Measurements from ENCODE around the gene PLK5. TPM values are rescaled to one million over a fixed set of nuclear protein-coding genes. Genes with fewer than 3 reads are reported as not detected.
"Not testable (repeated sequence)": the region's sequence is repeated elsewhere in the genome, so short reads cannot be mapped to it uniquely, and the experiment has no call there.

Gene PLK5, protein sequence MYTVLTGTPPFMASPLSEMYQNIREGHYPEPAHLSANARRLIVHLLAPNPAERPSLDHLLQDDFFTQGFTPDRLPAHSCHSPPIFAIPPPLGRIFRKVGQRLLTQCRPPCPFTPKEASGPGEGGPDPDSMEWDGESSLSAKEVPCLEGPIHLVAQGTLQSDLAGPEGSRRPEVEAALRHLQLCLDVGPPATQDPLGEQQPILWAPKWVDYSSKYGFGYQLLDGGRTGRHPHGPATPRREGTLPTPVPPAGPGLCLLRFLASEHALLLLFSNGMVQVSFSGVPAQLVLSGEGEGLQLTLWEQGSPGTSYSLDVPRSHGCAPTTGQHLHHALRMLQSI
- polyA plus RNA-seq (ENCODE audit: insufficient read length): 0.23 TPM
- long read RNA-seq, donor 1: 0 reads
- long read RNA-seq, donor 2: 0 reads
- long read RNA-seq, donor 3: 0 reads
- long read RNA-seq, donor 4: 0 reads
- long read RNA-seq, donor 5: 0 reads
- long read RNA-seq, donor 6: 0 reads
- long read RNA-seq, donor 7: 0 reads
- long read RNA-seq, donor 8: 0 reads

DNA sequence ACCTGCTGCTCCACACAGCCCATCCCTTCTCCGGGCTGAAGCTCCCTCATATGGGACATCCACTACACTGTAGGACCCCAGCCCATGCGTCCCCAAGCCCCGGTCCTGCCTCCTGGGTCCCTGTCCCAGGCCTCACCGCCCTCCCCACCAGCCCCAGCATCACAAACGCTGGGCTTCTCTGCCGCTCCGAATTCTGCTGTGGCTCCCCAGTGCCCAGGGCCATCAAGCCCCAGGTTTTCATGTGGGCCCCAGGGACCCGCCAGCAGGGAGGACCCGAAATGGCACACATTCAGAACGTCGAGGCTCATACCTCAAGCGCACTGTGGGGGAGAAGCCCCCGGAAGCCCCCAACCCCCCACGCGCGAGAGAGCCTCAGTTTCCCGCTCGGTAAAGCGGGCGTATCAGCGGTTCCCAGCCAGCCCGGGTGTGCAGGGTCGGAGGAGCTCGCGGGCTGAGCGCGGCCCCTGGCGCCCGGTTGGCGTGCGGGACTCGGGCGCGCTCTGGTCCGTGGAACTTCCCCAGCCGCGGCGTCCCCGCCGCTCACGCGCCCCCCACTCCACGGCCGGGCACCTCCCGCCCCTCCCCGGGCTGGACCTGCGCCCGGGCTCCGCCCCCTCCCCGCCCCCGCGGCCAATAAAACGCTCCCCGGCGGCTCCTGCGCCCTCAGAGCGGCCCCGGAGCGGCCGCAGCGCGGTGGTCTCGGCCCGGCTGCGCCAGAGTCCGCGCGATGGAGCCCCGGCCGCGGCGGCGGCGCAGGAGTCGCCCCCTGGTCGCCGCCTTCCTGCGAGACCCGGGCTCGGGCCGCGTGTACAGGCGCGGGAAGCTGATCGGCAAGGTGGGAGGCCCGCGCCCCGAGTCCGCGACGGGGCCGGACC, at the start of gene PLK5:
PLK5 (plus strand) TSS at position 666 of the 875 bp plus-strand sequence. CDS start 2,920 bp downstream, outside the sequence.
- no peak for DNase-seq

DNA sequence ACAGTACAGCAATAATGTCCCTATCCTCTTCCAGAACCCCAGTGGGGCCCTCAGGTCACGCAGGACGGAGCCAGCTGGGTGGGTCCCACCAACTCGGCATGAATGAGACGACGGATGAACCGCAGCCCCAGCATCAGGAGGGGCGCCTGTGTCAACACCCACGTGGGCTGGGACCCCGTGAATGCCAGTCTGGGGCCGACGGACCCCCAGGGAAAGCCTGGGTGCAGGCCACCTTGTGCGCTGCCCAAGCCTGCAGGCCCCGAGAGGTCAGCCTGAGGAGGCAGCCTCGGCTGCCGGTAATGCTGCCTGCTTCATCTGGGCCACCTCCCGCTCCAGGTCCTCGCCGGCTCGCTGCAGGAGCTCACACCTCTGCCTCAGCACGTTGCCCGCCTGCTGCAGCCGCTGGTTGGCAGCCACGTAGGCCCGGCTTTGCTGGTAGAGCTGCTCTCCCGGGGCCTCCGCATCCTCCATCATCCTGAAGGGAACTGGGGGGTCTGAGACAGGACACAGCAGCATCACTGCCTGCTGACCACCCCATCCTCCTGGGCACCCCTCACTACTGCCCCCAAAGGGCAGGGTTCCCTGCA, 49.0 kb upstream of the PLK5 start:
- DNase-seq: no peak

DNA sequence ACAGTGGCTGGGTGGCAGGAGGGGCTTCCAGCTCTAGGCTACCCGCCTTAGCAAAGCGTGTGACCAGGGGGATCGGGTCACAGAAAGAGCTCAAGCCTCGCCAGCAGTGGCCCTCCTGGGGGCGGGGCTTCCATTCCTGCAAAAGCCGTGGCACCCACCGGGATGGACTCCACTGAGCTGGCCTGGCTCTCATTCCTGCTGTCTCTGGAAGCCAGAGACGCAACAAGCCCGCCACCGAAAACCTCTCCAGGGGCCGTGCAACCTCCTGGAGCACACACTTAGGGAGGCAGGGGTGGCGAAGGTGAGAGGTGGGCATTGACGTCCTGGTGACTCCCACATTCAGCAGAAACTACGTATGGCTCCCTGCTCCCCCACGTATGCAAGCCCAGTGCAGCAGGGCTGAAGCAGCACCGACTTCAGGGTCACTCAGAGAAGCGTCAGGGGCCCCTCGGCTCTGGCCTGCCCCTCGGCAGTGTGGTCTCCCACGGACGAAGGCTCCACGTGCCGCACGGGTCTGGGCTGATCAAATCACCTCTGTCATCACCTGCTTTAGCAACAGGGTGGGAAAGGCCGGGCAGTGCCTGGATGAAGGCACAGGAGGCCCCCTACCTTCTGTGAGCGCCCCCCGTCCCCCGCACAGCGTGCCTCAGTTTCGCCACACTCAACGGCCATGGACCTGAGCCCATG, 48.0 kb upstream of the PLK5 start:
- DNase-seq: no peak

DNA sequence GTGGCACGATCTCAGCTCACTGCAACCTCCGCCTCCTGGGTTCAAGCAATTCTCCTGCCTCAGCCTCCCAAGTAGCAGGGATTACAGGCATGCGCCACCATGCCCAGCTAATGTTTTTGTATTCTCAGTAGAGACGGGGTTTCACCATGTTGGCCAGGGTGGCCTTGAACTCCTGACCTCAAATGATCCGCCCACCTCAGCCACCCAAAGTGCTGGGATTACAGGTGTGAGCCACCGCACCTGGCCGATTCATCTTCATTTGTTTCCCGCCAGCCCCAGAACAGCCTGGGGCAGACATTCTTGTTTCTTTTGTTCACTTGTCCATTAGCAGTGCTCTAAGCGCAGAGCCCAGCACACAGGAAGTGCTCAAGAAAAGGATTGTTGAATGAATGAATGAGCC, 46.8 kb upstream of the PLK5 start:
- not testable (repeated sequence) for DNase-seq

DNA sequence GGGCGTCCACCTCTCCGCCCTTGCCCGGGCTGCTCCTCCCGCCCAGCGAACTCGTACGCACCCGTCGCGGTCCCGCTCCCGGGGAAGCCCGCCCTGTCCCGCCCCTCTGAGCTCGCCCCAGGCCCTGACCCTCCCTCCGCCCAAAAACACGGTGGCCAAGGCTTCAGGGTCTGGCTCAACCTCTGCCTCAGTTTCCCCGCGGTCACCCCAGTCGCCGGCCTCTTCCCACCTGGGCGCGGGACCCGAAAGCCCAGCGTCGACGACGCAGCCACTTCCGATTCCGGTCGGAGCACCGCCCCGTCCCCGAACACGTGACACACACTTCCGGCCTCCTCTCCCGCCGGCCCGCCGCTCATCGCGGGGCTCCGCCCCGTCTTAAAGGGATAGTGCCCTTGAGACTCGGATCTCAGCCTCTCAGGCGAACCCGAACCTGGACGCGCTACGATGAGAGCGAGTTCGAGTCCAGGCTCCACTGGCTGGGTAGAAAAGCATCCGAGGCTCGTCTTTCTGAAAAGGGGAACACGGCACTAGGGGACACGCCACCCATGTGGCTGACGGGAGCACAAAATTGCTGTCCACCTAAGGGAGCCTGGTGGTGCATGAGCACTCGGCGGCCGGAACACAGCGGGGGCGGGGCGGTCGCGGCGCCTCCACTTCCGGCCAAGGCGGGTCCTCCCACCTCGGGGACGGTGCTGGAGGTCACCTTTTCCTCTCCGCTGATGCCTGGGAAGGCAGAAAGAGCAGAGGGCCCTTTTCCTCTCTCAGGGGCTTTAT, 44.8 kb upstream of the PLK5 start, which contains the start of gene C19orf25:
C19orf25 (minus strand) TSS at position 282 of the 774 bp plus-strand sequence. CDS start 312 bp downstream, outside the sequence.
- peak; percentile 92 for DNase-seq

DNA sequence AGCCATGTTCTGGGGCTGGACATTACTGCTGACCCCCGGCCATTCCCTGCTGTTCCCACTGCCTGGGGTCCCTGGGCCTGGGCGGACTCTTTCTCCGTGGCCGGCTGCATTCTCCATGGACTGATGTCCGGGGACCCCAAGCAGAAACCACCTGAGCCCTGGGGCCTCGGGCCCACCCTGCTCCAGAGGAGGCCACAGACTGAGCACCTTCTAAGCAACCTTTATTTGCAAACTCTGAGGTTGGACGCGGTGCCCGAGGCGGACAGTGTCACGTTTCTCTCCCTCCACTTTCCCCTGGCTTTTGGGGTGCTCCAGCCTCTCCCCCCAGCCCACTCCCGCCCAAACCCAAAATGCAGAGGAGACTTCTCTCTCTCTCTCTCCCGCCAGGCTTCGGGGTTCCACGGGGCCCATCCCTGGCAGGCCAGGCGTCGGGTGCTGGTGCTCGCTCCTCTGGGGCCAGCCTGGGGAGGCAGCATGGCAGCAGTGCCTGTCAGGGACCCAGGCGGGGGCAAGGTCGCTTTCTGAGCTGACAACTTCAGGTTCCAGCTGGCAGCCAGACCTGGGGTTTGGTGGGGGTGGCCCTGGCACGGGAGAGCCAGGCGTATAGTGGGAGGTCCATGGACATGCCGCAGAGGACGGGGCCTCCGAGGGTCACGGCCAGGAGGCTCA, 42.5 kb upstream of the PLK5 start:
- DNase-seq: no peak

DNA sequence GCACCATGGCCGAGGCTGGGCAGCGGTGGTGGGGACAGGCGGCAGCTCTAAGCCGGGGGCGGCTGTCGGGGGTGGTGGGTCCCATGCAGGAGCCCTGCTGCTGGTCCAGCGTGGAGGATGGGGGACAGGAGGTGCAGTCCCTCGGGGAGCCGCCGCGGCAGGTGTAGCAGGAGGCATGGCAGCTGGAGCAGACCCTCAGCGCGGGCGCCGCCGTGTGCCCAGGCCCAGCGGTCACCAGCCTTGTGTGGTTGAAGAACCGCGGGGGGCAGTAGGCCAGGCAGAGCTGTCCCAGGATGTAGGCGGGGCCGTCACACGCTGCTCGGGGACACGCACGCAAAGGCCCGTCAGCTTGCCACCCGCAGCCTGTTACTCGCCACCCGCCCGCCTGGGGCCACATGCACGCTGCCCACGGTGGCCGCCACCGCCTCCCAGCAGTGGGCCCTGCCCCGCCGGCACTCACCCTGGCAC, 42.0 kb upstream of the PLK5 start:
- DNase-seq: no peak

DNA sequence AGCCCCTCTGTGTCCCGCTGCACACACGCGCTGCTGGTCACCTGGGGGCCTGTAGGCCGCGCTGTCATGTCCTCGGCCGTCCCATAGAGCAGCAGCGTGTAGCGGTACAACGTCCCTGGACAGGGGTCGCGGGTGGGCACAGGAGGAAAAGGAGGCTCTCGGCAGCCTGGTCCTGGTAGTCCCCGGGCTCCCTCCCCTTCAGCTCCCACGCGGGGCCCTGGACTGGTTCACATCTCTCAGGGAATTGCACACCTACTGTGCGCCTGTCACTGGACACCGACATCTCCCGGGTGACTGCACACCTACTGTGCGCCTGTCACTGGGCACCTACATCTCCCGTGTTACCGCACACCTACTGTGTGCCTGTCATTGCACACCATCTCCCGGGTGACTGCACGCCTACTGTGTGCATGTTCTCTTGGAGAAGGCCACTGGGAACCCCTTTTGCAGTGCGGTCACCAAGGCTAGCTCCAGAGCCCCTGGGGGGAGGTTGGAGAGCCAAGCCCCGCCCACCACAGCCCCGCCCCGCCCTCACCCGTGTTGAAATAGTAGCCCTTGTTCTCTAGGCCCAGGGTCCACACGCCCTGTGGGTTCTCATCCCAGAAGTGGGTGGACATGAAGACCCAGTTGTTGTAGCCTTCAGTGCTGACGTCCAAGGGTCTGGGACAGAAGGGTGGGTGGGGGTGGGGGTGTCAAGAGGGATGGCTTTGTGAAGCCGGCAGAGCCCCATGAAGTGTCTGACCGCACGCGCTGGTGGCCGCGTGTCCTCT, 41.3 kb upstream of the PLK5 start:
- no peak for DNase-seq

DNA sequence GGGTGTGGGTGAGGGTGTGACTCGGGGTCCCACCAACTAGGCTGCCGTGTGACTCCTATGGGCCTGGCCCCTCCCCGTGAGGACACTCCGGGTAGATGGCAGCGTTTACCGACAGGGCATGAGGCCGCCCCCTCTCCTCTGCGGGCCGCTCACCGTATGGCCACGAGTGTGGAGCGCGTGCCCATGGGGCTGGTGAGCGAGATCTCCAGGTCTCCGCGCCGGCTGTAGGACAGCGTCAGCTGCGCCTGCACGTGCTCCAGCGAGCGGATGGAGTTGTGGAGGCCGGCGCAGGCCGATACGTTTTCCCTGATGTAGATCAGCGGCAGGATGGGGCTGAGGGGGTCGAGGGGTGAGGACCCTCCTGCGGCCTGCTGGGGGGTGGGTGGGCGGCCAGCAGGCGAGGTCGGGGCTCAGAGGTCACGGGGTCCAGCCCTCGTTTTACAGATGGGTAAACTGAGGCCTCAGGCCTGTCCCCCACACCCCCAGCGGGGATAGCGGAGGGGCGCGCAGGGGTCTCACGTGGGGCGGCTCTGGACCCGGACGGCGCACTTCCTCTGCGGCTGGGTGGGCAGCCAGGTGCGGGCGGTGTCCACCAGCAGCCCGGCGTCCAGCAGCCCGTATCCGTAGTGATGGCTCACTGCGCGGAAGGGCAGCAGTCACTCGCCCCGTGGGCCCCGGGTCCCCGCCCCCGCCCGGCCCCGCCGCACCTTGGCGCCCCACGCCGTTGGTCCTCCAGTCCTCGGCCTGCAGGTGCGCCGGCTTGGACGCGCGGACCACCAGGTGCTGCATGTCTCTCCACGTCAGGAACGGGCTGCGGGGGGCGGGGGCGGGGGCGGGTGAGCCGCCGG, 40.5 kb upstream of the PLK5 start:
- DNase-seq: no peak

DNA sequence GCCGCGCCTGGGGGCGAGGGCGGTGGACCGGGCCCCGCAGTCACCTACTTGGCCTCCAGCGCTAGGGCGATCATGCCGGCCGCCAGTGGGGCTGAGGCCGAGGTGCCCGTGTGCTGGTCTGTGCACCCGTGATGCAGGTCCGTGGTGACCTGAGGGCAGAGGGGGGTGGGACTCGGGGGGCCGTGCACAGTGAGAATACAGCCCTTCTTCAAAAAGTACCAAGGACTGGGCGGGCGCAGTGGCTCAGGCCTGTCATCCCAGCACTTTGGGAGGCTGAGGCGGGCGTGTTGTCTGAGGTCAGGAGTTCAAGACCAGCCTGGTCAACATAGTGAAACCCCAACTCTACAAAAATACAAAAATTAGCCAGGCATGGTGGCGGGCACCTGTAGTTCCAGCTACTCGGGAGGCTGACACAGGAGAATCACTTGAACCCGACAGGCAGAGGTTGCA, 39.9 kb upstream of the PLK5 start:
- no peak for DNase-seq

DNA sequence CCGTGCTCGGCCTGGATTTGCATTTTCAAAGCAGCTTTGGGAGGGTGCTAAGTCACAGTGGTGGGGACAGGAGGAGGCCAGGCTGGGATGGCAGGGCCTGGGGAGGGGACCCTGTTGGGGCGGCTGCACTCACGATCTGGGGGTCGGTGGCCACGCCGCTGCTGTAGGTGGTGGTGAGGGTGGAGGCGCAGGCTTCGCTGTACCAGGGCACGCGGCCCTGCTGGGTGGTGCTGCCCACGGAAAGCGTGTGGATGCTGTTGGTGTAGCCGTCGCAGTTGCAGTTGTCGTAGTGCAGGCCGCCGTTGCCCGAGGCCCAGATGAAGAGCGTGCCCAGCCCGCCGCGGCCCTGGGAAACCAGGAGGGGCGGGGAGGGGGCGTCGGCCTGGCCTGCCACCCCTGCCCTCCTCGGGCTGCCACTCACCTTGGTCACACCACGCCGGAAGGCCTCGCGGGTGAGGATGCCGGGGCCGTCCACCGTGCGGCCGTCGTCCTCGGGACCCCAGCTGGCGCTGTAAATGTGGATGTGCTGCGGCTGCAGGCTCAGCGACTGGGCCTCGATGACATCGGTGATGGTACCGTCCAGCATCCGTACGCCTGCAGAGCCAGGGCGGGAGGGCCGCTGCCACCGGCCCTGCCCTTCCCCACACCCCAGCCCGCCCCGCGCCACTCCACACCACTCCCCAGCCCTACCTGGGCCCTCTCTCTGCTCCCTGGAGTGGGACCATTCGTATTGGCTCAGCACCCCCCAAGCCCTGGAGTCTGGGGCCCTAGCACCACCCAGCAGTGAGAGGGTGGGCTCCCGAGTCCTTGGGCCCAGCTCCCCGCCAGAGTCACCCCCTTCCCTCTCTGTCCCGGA, 36.9 kb upstream of the PLK5 start:
- DNase-seq: no peak

DNA sequence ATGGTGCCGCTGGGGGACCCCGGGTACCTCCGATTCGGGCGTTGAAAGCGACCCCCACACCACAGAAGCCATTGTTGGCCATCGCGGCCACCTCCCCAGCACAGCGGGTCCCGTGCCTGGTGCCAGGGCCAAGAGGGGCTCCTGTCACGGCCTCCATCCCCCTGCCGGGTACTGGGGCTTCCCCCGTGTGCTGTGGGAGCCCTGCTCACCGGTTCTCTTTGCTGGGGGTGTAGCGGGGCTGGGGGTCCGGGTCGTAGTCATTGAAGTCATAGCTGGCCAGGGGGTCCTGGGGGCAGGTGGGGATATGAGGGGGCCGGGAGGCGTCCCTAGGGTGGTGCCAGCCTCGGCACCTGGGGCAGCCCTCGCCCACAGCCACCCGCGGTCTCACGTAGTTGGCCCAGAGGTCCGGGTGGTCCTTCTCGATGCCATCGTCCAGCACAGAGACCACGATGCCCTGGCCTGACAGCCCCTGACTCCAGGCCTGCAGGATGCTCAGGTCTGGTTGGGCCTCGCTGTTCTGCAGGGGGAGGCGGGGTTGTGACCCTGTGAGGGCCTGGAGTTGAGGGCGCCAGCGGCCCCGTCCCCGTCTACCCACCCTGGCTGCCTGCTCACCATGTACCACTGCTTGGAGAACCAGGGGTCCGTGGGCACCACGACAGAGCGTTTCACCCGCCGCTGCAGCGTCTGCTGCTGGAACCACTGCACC, 36.1 kb upstream of the PLK5 start:
- no peak for DNase-seq

DNA sequence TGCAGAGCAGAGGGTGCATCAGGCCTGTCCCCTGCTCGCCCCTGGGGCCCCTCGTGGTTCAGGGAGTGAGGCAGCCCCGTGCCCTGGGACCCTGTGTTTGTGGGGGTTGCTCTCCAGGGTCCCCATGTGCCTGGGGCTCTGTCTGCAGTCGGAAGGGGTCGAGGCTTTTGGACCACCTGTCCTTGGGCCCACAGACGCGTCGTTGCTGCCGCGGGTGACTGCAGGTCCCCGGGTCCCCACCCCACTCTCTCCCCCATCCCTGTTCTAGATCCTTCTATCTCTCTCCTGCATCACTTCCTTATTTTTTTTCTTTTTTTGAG, 35.6 kb upstream of the PLK5 start:
- DNase-seq: no peak

DNA sequence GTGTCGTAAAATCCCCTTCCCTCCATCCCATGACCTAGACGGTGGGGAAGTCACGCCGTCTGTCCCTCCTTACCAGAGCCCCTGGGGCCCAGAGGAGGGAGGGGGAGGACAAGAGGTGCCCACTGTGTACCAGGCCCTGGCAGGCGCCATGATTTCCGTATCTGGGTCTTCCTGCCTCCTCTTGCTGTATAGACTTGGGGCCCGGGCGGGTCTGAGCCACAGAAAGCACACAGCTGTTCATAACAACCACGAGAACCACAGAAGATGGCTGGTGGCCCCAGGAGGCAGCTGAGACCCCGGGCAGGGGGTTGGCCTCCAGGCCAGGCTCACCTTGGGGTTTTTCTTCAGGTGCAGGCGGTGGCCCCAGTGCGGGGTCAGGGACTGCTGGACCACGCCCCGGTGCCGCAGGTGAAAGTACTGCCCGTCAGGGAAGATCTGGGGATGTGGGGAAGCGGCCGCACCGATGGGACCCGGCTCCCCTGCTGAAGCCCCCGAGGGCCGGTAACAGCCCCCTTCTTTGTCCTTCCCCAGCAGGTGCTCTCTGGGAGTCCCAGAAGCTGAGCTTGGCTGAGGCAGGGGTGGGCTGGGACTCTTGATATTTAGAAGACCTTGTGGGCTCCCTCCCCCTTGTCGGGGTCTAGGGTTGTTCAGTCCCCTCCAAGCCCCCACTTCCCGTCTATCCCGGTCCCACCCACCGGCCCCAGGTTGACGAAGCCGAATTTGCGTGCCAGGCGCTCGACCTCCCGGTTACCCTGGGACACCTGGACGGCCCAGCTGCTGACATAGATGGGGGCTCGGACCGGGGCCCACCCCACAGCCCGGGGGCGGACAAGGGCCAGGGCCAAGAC, 34.2 kb upstream of the PLK5 start:
- DNase-seq: no peak

DNA sequence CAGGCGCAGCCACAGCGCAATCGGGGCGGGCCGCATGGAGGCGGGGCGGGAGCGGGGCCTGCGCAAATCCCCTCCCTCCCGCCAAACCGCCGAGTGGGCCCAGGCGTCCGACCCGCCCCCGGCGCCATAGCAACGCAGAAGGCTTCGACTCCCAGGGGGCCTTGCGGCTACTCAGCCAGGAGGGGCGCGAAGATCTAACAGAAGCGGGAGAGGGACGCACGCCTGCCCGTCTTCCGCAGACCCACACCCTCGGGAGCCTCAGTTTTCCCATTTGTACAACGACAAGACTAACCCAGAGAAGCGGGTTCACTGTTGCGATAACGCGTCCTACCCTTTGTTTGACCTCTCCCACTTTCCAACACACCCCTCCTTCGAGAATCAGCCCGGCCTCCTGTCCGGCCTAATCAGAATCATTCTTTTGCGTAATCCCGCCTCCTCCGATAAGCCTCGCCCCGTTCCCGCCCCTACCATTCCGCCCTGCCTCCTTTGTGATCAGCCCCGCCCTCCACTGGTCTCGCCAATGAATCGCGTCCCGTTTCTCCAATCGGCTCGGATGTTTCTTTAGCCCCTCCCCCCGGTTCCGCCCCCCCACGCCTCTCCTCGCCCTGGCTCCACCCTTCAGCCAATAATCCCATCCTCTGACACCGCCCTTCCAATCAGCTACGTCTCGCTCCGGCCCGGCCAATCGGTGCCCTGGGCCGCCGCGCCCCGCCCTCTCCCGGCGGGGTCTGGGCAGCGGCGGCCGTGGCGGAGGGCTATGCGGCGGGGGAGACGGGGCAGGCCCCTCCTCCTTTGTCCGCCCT, 33.4 kb upstream of the PLK5 start, which contains the start of gene PCSK4:
PCSK4 (minus strand) TSS at position 40 of the 803 bp plus-strand sequence; CDS start at position 36, 4 bp downstream.
- peak; percentile 99 for DNase-seq

All from left kidney (tissue), 8 donors.